Right renal pelvis (tissue), 4 donors: ENCODE measurements around the gene KRT4. TPM values are rescaled to one million over a fixed set of nuclear protein-coding genes. Genes with fewer than 3 reads are reported as not detected.

Experiments used
- DNase-seq, 4 donors: peaks; one replicate each; pipeline ENCODE4 v3.0.0-alpha.2; 2013; ENCODE audit warnings: low read depth in 4 of 4, low spot score in 3 of 4, missing footprints in 1 of 4
- polyA plus RNA-seq, 4 donors: library from polyadenylated mRNA; unstranded; fragments of 120-200 nt; gene quantifications; one replicate each; pipeline ENCODE4 v1.2.1, GENCODE V29; 2013; ENCODE audit not compliant: insufficient read length in 4 of 4

The KRT4 gene
- polyA plus RNA-seq, 4 donors = 0.28 to 0.58 (median 0.34) TPM

DNA sequence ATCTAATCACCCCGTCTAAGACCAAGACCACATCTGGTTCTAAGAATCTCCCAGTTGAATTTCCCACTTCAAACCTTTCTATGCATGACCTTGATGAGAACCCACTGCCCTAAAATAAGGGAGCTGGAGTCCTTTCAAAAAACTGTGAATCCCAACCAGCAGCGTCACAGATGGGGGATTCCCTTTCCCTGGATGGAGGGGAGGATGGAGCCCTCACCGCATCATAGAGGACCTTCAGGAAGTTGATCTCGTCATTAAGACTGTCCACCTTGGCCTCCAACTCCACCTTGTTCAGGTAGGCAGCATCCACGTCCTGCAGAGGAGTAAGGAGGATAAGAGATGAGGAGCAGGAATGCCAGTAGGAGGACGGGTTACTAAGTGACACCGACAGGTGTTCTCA lies 4.8 kb downstream of the KRT4 start:
- DNase-seq = no peak

DNA sequence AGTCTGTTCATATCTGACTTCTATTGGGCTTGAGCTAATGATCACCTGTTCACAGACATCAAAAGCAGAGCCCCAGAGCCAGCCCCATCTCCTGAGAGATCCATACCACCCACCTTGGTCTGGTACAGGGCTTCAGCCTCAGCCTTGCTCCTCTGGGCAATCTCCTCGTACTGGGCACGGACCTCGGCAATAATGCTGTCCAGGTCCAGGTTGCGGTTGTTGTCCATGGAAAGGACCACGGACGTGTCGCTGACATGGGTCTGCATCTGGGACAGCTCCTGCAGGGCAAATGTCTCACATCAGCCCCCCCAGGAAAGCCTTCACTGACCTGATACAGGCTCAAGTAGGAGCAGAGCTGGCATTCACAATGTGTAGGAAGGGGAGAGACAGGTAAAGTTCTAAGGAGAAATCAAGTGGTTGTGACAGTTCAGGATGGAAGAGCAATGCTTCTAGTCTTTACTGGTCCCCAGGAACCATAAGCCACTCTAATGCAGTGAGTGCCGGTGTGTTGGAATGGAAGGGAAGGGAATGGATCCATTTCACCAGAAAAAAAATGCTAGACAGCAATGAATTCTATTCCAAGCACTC lies 5.2 kb downstream of the KRT4 start:
- no peak for DNase-seq

DNA sequence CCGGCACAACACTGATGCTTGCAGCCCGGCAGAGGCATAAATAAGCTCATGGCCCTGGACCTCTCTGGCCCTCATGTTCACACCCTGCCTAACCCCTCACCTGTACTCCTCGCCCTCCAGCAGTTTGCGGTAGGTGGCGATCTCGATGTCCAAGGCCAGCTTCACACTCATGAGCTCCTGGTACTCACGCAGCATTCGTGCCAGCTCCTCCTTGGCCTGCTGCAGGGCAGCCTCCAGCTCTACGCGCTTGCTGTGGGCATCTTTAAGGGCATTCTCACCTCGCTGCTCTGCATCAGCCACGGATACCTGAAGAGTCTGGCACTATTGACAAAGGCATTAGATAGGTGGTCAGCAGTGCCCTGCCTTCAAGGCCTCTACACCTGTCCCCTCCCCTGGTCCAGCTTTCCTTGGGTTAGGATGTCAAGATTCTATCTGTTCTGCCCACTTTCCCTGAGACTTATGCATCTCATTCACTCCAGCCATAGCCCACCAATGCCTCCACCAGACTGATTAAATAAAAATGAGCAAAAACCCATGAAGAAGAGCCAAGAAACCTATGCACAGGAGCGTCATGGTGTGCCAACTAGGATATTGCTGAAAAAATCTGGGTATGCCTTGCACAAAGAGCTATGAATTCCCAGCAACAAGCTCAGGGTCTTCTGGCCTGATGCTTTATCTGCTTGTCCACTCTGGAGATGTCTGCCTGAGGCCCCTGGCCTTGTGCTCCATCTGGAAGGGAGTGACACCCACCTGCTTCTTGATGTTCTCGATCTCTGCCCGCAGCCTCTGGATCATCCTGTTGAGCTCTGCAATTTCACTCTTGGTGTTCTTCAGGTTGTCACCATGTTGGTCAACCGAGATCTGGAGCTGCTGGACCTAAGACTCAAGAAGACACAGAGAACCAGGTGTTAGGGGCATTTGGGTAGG lies 6.1 kb downstream of the KRT4 start:
- DNase-seq = no peak

DNA sequence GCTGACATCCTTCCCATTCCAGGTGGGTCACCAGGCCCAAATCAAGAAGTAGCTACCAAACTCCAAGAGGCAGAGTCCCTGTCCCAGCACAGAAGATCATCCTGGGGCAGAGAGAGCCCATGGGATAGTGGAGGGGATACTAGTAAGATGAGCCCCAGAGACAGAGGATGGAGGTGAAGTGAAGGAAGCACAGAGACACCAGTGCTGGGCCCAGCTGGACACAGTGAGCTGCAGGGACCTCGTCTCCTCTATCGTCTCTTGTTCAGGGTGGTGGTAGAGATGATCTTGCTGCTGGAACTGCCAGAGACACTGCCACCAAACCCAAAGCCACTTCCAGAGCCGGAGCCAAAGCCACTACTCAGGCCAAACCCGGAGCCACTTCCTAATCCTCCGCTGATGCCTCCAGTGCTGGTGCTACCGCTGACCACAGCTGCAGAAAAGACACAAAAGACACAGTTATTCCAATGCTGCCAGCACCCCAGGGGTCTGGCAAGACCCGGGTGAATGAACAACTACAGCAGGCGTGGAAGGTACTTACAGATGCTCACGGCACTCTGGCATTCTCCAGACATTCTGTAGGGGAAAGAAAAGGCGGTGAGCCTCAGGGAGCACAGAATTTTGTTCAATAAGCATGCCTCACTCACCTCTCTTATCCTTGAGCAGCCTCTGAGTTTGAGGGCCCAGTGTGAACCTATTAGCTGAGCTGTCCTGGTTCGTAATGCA lies 6.9 kb downstream of the KRT4 start:
- no peak for DNase-seq

DNA sequence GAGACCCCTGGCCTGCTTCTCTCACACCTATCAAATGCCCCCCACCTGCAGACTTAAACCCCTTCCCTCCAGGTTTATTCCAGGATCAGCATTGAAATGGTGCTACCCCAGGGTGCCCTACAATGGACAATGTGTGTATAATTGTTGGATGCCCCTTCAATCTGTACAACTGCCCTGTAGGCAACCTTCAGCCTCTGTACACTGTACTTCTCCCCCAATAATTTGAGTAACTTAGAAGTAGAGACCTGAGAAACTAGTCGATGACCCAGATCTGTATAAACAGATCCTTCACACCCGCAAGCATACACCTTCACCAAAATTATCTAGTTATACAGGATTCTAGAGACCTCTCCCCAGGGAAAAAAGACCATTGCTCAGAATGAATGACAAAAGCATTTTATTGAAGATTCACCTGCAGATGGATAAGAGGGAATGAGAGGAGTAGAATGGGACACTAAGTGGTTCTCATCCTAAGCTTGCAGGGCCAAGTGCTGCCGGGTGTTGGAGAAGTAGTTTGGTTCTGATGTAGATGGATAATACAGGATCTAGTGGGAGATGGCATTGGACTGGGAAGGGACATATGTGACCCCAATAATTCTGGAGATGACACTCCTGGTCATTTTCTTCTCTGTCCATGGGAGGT lies 7.6 kb downstream of the KRT4 start:
- DNase-seq = no peak

DNA sequence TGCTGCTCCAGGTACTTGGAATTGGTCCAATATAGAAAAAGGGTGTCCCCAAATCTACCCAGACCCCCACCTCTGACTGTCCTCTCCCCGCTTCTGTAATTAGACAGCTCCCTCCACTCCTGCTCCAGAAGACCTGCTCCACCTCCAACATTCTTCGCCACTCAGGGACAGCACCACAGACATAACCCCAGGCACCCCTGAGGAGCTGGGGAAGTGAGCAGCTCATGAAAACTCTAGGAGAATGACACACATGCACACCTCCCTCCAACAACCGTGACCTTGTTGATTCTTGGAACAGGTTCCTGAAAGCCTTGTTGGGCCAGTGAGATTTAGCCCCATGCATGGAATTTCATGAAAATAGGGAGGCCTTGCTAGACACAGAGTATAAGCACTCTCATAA lies 8.2 kb downstream of the KRT4 start:
- no peak for DNase-seq

DNA sequence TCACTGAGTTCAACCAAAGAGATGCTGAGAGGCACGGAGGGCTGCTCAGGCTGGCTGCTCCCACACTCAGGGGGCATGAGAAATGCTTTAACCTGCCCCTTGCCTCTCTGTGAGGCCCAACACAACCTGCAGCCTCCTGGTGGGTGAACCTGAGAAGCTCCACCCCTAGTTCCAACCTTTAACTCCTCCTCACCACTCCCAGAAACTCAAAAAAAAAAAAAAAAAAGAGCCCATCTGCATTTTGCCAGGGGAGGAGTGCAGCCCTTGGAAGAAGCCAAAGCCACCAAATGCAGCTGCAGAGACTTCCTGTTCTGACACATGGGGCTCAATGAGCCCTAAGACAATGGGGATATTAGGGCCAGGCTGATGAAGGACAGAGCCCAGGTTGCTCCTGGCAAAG lies 8.9 kb downstream of the KRT4 start:
- DNase-seq = no peak

DNA sequence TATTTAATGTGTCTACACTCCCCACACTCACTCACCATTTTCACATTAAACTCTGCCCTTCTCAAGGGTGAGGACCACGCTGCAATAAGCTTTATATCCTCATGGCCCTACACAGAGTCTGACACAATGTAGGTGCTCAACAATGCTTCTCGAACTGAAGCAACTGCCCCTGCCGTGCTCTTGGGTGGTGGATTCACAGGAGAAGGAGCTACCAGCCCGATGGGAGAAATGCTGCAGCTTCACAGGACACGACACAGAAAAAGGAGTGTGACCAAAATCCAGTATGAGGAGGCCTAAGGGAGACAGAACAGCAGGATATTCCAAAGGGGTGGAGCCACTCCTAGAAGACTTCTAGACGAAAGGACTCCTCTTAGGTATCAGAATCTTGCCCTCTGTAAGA lies 11.5 kb downstream of the KRT4 start:
- no peak for DNase-seq

DNA sequence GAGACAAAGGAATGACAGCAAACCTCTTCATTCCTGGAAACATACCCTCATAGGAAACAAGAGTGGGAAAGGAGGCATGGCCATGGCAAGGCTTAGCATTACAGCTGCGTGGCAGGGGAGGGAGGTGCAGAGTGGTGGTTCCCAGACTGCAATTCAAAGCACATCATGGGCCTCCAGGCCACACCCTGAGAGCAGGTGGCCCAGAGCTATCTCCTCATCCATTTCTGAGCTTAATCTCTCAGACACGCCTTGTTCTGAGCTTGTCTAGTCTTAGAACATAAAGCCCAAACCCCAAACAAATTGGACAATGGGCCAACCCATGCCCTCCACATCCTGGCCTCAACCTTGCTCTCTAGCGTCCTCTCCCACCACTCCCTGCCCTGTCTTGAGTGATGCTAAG lies 12.1 kb downstream of the KRT4 start:
- no peak for DNase-seq

DNA sequence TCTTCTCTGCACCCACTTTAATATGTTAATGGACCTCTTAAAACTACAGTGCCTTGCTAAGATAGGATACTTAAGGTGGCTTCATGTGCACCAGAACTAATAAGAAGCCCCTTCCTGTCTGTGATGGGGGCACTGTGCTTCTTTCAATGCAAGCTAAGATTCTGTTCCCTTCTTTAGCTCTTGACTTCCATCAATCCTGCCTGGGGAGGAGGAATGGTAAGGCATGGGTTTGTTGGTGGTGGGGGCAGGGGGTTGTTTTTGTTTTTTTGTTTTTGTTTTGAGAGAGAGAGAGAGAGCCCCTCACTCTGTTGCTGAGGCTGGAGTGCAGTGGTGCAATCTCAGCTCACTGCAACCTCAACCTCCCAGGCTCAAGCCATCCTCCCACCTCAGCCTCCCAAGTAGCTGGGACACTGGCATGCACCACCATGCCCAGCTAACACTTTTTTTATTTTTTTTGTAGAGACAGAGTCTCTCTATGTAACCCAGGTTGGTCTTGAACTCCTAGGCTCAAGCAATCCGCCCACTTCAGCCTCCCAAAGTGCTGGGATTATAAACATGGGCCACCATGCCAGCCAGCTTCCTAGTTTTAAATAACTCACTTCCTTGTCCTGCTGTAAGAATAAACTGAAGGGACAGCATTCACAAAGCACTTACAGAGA lies 13.5 kb downstream of the KRT4 start:
- DNase-seq = no peak

DNA sequence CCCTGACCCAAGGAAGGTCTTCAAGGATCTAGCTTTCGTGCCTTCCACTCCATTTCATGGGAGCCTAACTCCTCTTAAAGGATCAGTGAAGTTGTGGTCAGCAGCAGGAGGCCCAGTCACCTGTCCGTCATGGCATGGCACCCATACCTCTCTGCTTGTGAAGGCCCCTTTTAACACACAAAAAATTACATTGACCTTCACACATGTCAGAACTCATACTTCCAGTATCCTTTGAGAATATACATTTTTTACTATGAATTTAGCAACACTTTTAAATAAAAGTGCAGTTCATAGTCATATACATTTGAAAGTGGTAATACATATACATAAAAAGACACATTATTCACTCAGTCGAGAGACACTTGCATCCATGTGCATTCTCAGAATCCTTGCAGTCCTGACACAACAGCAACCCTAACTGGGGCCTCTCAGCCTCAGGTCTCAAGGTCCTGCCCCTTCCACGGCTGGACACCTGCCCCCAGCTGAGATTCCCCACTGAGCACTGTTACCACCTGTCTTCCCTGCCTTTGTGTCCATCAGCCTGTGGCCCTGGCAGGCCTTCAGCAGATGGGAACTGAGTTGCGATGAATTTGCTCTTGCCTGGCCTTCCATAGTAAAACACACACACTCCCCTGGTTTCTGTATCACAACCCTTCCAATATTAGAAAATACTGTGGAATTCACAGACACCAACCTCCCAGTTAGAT lies 14.3 kb downstream of the KRT4 start:
- no peak for DNase-seq

DNA sequence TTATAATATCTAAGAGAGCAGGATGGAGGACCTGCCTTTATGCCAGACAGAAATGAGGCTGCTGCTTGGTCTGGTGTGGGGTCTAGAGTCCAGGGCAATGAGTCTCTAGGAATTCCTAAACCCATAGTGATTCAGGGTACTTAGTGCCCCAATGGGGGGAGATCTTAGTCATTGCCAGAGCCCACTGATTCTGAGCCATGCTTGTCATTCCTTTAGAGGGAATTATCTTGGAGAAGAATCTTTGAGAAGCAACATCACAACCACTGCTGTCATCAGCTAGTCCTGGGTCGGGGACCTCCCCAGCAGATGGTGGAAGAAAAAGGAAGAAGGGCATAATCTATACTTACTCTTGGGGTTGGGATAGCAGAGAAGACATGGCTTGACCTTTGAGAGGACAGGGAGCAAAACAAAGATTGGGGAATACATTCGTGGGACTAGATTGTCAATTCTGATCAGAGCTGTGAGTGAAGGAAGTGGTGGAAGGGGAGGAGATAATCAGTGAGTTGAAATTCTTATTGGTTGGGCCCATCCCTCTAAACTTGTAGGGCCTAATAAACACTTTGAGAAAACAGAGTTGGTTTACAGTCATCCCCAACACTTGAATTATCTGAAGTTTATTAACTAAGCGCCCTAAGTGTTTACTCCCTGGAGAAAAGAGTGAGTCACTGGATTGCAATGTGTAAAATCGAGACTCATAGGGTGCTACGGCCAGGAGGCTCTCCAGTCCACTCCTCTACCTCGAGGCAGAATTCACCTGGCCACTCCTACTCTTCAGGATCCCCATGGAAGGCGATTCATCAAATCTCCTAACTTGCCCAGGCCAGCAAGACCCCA lies 15.0 kb downstream of the KRT4 start:
- DNase-seq = no peak

DNA sequence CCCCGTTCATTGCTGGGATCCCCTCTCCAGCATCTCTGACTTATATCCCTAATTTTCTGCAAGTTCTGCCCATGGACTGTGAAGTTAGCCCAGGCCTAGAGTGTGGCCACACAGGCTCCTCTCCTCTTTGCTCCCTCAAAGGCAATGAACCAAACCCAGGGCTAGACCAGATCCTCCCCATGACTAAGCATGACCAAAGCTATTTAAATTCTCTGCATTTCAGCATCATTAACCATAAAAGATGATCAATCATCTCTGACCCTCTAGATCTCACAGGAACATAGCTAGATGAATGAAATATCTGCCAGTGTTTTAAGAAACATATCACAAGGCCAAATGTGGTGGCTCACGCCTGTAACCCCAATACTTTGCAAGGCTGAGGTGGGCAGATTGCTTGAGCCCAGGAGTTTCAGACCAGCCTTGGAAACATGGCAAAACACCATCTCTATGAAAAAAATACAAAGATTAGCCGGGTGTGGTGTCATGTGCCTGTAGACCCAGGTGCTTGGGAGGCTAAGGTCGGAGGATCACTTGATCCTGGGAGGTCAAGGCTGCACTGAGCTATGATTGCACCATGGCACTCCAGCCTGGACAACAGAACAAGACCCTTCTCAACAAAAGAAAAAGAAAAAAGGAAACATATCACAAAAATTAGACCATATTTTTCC lies 15.8 kb downstream of the KRT4 start:
- DNase-seq = no peak

DNA sequence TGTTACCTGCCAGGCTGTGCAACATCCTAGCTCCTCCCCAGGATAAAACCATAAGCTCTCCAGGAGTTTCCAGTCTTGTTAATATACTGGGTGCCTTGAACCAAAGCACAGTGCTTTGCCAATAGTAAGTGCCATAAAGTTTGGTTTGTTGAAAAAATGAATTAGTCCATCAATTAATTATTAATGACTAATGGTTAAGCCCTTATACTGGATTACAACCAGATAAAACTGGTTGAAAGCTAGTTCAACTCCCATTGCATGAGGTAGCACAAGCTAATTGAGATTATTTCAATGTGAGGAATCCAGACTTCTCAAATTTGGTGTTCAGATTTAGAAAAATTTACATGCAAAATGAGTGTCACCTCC lies 16.4 kb downstream of the KRT4 start:
- no peak for DNase-seq

DNA sequence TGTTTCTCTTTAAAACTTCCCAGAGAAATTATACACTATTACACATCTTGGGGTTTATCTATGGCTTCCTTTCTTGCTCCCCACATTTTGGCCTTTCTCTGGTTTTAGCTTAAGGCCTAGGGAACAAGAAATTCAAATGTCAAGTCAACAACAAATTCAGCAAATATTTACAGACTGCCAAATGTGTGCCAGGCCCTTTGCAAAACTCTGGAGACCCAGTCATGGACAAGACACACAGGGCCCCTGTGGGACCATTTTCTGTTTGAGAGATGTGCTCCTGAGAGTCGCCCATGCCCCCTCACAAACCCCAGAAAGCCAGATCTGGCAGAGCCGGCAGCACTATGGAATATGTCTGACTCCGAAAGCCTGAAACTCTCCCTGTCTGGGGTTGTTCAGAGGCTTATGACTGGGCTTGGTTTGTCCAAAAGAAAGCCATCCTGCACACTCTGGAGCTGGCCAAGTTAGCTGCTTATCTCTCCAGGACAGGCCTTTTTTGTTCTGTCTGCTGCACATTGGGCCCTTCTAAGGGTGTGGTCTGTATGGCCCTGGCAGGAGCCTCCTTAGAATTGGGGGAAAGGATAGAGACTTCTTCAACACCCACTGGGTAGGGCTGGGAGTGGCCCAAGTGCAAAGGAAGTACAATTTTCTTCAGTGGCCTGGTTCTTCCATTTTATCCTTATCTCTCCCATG lies 16.9 kb downstream of the KRT4 start:
- no peak for DNase-seq

DNA sequence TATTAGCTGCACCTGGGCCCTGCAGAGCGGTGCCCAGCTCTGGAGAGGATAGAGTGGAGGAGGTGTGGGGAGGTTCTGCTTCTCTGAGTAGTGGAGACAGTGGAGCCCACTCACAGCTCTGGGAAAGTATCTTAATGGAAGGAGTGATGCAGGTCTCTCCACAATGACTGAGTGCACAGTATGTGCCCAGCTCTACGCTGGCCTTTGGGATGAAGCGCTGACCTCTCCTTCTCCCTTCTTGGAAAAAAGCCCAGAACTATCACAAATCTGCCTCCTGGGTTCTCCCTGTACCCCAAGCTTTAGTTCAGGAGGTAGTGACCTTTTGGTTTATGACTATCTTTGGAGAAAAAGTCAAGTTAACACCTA lies 17.5 kb downstream of the KRT4 start:
- no peak for DNase-seq

DNA sequence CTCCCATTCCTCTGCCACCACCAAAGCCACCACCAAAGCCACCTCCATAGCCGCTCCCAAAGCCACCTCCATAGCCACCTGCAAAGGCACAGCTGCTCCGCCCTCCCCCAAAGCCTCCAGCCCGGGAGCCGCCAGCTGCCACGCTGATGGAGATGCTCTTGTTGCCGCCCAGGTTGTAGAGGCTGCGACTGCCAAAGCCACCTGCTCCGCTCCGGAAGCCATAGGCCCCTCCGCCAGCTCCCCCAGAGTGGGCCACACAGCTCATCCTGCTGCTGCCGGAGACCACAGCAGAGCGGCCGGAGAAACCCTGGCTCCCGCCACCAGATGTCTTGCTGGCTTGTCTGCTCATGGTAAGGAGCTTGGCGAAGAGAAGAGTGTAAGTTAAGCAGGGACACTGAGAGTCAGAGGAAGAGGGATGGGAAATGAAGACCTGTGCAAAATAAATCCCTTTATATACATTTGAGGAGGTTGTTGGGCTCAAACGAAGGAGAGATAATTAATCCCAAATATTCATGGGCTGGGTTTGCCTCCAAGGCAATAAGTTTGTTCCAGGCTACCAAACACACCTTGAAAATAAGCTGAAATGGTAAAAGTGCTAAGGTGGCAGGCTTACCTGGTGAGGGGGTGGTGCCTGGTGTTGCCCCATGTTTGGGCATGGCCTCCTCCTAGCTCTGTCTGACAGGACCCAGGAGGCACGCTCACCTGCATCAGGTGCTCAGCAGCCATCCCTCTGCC lies 18.1 kb downstream of the KRT4 start, which contains the start of gene KRT3:
Gene KRT3, minus strand, starts transcription at position 424 of the 735 bp plus-strand sequence. Its CDS starts 75 bp downstream, at position 349.
- DNase-seq = no peak
